Measurements from ENCODE around the gene CAMTA1. TPM values are rescaled to one million over a fixed set of nuclear protein-coding genes. Genes with fewer than 3 reads are reported as not detected.

The CAMTA1 gene
- total RNA-seq, 1 experiment from 2014 or later: 69.5 TPM

DNA sequence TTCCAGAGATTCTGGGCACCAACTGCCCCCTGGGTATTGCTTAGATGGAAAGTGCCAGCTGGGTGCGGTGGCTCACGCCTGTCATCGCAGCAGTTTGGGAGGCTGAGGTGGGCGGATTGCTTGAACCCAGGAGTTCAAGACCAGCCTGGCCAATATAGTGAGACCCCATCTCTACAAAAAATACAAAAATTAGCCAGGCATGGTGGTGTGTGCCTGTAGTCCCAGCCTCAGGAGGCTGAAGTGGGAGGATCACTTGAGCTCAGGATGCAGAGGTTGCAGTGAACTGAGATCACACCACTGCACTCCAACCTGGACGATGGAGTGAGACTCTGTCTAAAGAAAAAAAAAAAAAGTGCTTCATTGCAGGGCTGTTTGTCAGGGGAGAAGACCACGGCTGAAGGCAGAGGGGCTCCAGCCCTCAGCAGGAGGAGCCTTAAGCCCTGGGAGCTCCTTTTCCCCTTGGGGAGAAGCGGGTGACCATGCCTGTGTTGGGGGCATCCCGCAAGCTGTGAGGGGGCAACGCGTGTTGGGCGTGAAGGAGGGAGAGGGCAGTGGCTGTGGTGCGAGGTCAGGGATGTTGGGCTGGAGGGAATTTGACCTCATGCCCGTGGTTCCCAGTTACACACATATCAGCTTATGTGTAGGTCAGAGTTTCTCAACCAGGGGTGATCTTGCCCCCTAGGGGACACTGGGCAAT is 854.3 kb downstream of the CAMTA1 start:
- TF ChIP-seq, protein P1, sequence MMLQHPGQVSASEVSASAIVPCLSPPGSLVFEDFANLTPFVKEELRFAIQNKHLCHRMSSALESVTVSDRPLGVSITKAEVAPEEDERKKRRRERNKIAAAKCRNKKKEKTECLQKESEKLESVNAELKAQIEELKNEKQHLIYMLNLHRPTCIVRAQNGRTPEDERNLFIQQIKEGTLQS (IDR thresholded peaks at IDR 0.05): no peak
- TF ChIP-seq, protein P2, sequence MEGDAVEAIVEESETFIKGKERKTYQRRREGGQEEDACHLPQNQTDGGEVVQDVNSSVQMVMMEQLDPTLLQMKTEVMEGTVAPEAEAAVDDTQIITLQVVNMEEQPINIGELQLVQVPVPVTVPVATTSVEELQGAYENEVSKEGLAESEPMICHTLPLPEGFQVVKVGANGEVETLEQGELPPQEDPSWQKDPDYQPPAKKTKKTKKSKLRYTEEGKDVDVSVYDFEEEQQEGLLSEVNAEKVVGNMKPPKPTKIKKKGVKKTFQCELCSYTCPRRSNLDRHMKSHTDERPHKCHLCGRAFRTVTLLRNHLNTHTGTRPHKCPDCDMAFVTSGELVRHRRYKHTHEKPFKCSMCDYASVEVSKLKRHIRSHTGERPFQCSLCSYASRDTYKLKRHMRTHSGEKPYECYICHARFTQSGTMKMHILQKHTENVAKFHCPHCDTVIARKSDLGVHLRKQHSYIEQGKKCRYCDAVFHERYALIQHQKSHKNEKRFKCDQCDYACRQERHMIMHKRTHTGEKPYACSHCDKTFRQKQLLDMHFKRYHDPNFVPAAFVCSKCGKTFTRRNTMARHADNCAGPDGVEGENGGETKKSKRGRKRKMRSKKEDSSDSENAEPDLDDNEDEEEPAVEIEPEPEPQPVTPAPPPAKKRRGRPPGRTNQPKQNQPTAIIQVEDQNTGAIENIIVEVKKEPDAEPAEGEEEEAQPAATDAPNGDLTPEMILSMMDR (IDR thresholded peaks at IDR 0.05 in 2 of 3, conservative IDR thresholded peaks at IDR 0.05 in 1 of 3; ENCODE audit: borderline replicate concordance in 1 of 3, insufficient read depth in 1 of 3, low read depth in 2 of 3, low read length in 2 of 3): no peak
- TF ChIP-seq SP1 (IDR thresholded peaks at IDR 0.05; ENCODE audit: low read depth) (no peak), EZH2phosphoT487 (IDR thresholded peaks at IDR 0.05; ENCODE audit: borderline replicate concordance) (no peak), CEBPB (IDR thresholded peaks at IDR 0.05; ENCODE audit: low read depth) (no peak), TCF7L2 (IDR thresholded peaks at IDR 0.05; ENCODE audit: borderline replicate concordance, extremely low read depth, insufficient read depth, insufficient read length) (no peak), SRF (IDR thresholded peaks at IDR 0.05; ENCODE audit: low read depth) (no peak)
- TF ChIP-seq, protein P3, sequence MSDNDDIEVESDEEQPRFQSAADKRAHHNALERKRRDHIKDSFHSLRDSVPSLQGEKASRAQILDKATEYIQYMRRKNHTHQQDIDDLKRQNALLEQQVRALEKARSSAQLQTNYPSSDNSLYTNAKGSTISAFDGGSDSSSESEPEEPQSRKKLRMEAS (IDR thresholded peaks at IDR 0.05): no peak

More for the DNA sequence above, 854.3 kb downstream of the CAMTA1 start:
- no peaks in the 10 kb centered on the region for H3K79me2 ChIP-seq (ENCODE audit: insufficient read depth, low read length)
- no peak overlapping the region for H3K27ac ChIP-seq (ENCODE audit: low read depth, low read length)
- no peak overlapping the region for H3K4me3 ChIP-seq (replicated peaks in 1 of 2; ENCODE audit: low read depth in 1 of 2, low read length in 2 of 2)
- no peak for ATAC-seq
- no peaks in the 10 kb centered on the region for H3K27me3 ChIP-seq (ENCODE audit: insufficient read depth, low read length)
- intact Hi-C loops (cut with micrococcal nuclease): loop anchor here (10.0 kb wide), 2 partner anchors 845 to 915 kb away; no protein-coding TSS in a partner anchor
- H3K9me2 ChIP-seq (ENCODE audit: insufficient read depth): no peaks in the 10 kb centered on the region
- RAD21 ChIA-PET (ENCODE audit: low non-redundant PET in 1 of 2, low total read pairs in 2 of 2, uncharacterized antibody in 2 of 2, unreplicated experiment in 2 of 2): no interaction called here
- DNase-seq (ENCODE audit: low read depth, low spot score): no peak
- no TSS peak for BruUV-seq (replicated peaks)
- no peaks in the 10 kb centered on the region for H3K36me3 ChIP-seq (ENCODE audit: control insufficient read depth in 1 of 2, insufficient read depth in 2 of 2, low read length in 2 of 2)
- no peaks in the 10 kb centered on the region for H3K4me1 ChIP-seq (ENCODE audit: control insufficient read depth in 1 of 2, insufficient read depth in 2 of 2, low read length in 2 of 2)
- no peaks in the 10 kb centered on the region for H4K20me1 ChIP-seq (ENCODE audit: insufficient read depth)
- H3K9me3 ChIP-seq (ENCODE audit: control insufficient read depth in 1 of 2, insufficient read depth in 1 of 2, low read depth in 1 of 2, low read length in 2 of 2): no peaks in the 10 kb centered on the region
- H3K4me2 ChIP-seq (ENCODE audit: low read length): no peak overlapping the region
- no peak overlapping the region for H2AFZ ChIP-seq (ENCODE audit: low read depth, low read length, poor library complexity, severe bottlenecking)
- no peak overlapping the region for H3K9ac ChIP-seq (ENCODE audit: low read length)
- POLR2A ChIA-PET: no interaction called here
- CTCF ChIA-PET: no interaction called here

All from HCT116 (cell line).